A673 (cell line): ENCODE measurements around the gene RSBN1. TPM values are rescaled to one million over a fixed set of nuclear protein-coding genes. Genes with fewer than 3 reads are reported as not detected.

ENCODE experiments used
- BruUV-seq: library from RNA; stranded (reverse); fragments of 400-500 nt; replicated peaks from 2 replicates; lab custom pipeline; 2021; lab: Mats Ljungman, UMichigan
- CTCF ChIA-PET: fragments of 300-600 bp; sonication (Branson Sonifier 250); formaldehyde crosslinking; loops from one replicate; lab custom pipeline; 2022; ENCODE audit warnings: antibody characterized with exemption; lab: Charles Lee
- POLR2A ChIA-PET: fragments of 300-600 bp; sonication (Branson Sonifier 250); formaldehyde crosslinking; loops from one replicate; lab custom pipeline; 2022; ENCODE audit warnings: antibody characterized with exemption; ENCODE audit not compliant: low non-redundant PET; lab: Charles Lee
- DNase-seq: peaks from one replicate; pipeline ENCODE4 v3.0.0-alpha.2; 2015; ENCODE audit warnings: low spot score
- H3K27ac ChIP-seq: fragments of 200-600 bp; sonication (generic); 2 replicates; pipeline ENCODE4 v1.5.1; 2016; ENCODE audit warnings: mixed run types, low read depth, mild to moderate bottlenecking, mixed read lengths, antibody characterized with exemption, low read length; ENCODE audit not compliant: poor library complexity, severe bottlenecking
- H3K27me3 ChIP-seq: fragments of 200-600 bp; sonication (generic); replicated peaks from 2 replicates; pipeline ENCODE4 v1.6.1; 2017; ENCODE audit warnings: mixed run types, low read depth, mild to moderate bottlenecking, mixed read lengths, antibody characterized with exemption, low read length; ENCODE audit not compliant: insufficient read depth, poor library complexity
- H3K36me3 ChIP-seq: fragments of 200-600 bp; sonication (generic); 2 replicates; pipeline ENCODE4 v1.6.1; 2016; ENCODE audit warnings: mixed run types, mild to moderate bottlenecking, mixed read lengths, antibody characterized with exemption, low read length; ENCODE audit not compliant: insufficient read depth, poor library complexity, severe bottlenecking
- H3K4me1 ChIP-seq: fragments of 200-600 bp; sonication (generic); 2 replicates; pipeline ENCODE4 v1.6.1; 2017; ENCODE audit warnings: mixed run types, mild to moderate bottlenecking, mixed read lengths, antibody characterized with exemption, low read length; ENCODE audit not compliant: insufficient read depth, poor library complexity, severe bottlenecking
- H3K4me3 ChIP-seq: fragments of 200-600 bp; sonication (generic); 2 replicates; pipeline ENCODE4 v1.5.1; 2016; ENCODE audit warnings: low read depth, mixed run types, mild to moderate bottlenecking, mixed read lengths, low read length; ENCODE audit not compliant: poor library complexity, severe bottlenecking
- H3K9me3 ChIP-seq: fragments of 200-600 bp; sonication (generic); 2 replicates; pipeline ENCODE4 v1.6.1; 2016; ENCODE audit warnings: mixed run types, low read depth, mild to moderate bottlenecking, mixed read lengths, antibody characterized with exemption, low read length; ENCODE audit not compliant: poor library complexity, severe bottlenecking
- CTCF ChIP-seq: fragments of 300-800, 200-600 bp; sonication (generic); conservative IDR thresholded peaks from 2 replicates; pipeline ENCODE4 v1.5.1; 2017; ENCODE audit warnings: low read depth, mild to moderate bottlenecking, antibody characterized with exemption, low read length, moderate library complexity, mixed read lengths
- EZH2 ChIP-seq: fragments of 200-600 bp; sonication (generic); IDR thresholded peaks from 2 replicates; pipeline ENCODE4 v1.6.1; 2017; ENCODE audit warnings: borderline replicate concordance, low read depth, mild to moderate bottlenecking, mixed read lengths, antibody characterized with exemption, low read length; ENCODE audit not compliant: poor library complexity, severe bottlenecking
- intact Hi-C: fragments of 100-400 bp; cut with micrococcal nuclease; formaldehyde crosslinking; loops from one replicate; pipeline ENCODE4 v1.10.0; 2022; ENCODE audit not compliant: unreplicated experiment
- total RNA-seq: library from RNA; stranded (reverse); gene quantifications from 2 replicates; pipeline ENCODE4 v1.2.3, GENCODE V29; 2021

Gene RSBN1
- total RNA-seq, 1 experiment from 2014 or later: 18.3 TPM

GRCh38 chr1:113765306-113766230, 46.7 kb downstream of the RSBN1 start:
- POLR2A ChIA-PET: no interaction called here
- H3K27me3 ChIP-seq: no peaks in the 10 kb centered on the region
- no peak for TF ChIP-seq EZH2
- no peak for TF ChIP-seq CTCF
- intact Hi-C loops: no loop called here
- H3K9me3 ChIP-seq: no peaks in the 10 kb centered on the region
- BruUV-seq: no TSS peak
- no peak overlapping the region for H3K4me3 ChIP-seq
- peaks cover 24% of the 10 kb centered on the region for H3K36me3 ChIP-seq
- CTCF ChIA-PET: no interaction called here
- no peak for DNase-seq
- H3K27ac ChIP-seq: no peak overlapping the region
- H3K4me1 ChIP-seq: peaks cover 33% of the 10 kb centered on the region

- TF ChIP-seq EZH2 (no peak), CTCF (no peak)
- H3K27ac ChIP-seq: no peak overlapping the region
- ChIA-PET CTCF (no interaction called here), POLR2A (no interaction called here)
- peaks cover 24% of the 10 kb centered on the region for H3K36me3 ChIP-seq
- H3K4me3 ChIP-seq: no peak overlapping the region
- H3K9me3 ChIP-seq: no peaks in the 10 kb centered on the region
- H3K4me1 ChIP-seq: peaks cover 23% of the 10 kb centered on the region
- no TSS peak for BruUV-seq
- intact Hi-C loops: no loop called here
- H3K27me3 ChIP-seq: no peaks in the 10 kb centered on the region
- DNase-seq: no peak
These were observed 48.6 kb downstream of the RSBN1 start for GRCh38 chr1:113763661-113764060.

- ChIA-PET POLR2A (no interaction called here), CTCF (no interaction called here)
- Histone ChIP-seq H3K36me3 (peaks cover 11% of the 10 kb centered on the region), H3K9me3 (no peaks in the 10 kb centered on the region), H3K4me1 (peaks cover 31% of the 10 kb centered on the region), H3K4me3 (no peak overlapping the region), H3K27me3 (no peaks in the 10 kb centered on the region), H3K27ac (no peak overlapping the region)
- no peak for DNase-seq
- no peak for TF ChIP-seq EZH2
- no peak for TF ChIP-seq CTCF
- no TSS peak for BruUV-seq
- intact Hi-C loops: no loop called here
These were observed 50.3 kb downstream of the RSBN1 start for GRCh38 chr1:113761937-113762336.
